GM06990 (cell line): Measurements from ENCODE around the gene IGFL1.
"Not testable (repeated sequence)": the region's sequence is repeated elsewhere in the genome, so short reads cannot be mapped to it uniquely, and the experiment has no call there.

Experiments
- DNase-seq: peaks from one replicate; pipeline ENCODE4 v3.0.0-alpha.2; 2011; ENCODE audit not compliant: insufficient read length; ENCODE audit errors: extremely low read depth
- H3K27me3 ChIP-seq: replicated peaks from 2 replicates; pipeline ENCODE4 v1.6.0; 2011; ENCODE audit warnings: low read length; ENCODE audit not compliant: control insufficient read depth, insufficient read depth
- H3K36me3 ChIP-seq: 2 replicates; pipeline ENCODE4 v1.5.1; 2011; ENCODE audit warnings: low read length; ENCODE audit not compliant: control insufficient read depth, insufficient read depth
- H3K4me3 ChIP-seq: replicated peaks from 2 replicates; pipeline ENCODE4 v1.5.1; 2011; ENCODE audit warnings: low read depth, mild to moderate bottlenecking, control low read depth, low read length
- TF ChIP-seq, protein P1 (sequence below): IDR thresholded peaks from 2 replicates; pipeline ENCODE4 v1.5.1; 2011; ENCODE audit warnings: low read length, control low read depth, mild to moderate bottlenecking, inconsistent platforms; ENCODE audit not compliant: insufficient read depth, poor library complexity, severe bottlenecking

IGFL1 gene

DNA sequence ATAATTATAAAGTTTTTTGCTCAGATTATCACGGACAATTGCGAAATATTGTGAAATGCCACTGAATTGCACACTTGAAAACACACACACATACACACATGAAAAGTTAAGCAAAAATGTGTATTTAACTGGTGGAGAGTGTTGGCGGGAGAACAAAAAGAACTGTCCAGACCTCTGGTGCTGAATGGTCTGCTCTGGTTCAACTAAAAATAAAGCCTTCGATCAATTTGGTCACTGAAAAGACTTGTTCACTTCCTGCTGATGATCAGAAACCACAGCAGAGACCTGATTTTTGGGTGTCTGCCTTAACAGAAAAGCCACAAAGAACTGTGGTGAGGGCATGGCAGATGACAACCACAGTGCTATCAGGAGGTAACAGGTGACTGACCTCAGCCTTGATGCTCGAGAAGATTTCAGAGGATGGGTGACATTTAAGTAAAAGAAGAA is 4.0 kb upstream of the IGFL1 start:
- no peak for DNase-seq
- peaks cover 1% of the 10 kb centered on the region for H3K27me3 ChIP-seq

DNA sequence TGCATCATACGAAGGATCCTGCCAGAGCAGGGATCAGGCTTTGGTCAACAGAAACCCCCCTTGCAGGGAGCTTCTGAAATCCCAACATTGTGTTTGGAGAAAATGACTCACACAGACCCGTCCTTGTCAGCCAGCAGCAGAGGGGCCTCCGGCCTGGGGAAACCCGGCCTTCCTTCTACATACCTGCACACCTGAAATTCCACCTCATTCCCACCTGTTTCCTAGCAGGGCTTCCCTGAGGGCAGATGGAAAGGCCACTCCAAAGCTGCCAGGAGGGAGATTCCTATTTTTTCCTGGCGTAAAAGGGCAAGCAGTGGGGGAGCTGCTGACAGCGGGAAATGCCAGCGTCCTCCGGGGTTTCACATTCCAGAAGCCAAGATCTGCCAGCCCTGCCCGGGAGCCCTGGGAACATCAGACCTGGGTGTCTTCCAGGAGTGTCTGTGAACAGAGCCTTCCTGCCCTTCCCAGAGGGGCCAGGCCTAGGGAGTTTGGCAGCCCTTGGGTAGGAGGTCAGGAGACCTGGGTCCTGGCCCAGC is 3.0 kb upstream of the IGFL1 start:
- no peak for DNase-seq
- no peaks in the 10 kb centered on the region for H3K36me3 ChIP-seq
- TF ChIP-seq, protein P1, sequence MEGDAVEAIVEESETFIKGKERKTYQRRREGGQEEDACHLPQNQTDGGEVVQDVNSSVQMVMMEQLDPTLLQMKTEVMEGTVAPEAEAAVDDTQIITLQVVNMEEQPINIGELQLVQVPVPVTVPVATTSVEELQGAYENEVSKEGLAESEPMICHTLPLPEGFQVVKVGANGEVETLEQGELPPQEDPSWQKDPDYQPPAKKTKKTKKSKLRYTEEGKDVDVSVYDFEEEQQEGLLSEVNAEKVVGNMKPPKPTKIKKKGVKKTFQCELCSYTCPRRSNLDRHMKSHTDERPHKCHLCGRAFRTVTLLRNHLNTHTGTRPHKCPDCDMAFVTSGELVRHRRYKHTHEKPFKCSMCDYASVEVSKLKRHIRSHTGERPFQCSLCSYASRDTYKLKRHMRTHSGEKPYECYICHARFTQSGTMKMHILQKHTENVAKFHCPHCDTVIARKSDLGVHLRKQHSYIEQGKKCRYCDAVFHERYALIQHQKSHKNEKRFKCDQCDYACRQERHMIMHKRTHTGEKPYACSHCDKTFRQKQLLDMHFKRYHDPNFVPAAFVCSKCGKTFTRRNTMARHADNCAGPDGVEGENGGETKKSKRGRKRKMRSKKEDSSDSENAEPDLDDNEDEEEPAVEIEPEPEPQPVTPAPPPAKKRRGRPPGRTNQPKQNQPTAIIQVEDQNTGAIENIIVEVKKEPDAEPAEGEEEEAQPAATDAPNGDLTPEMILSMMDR: no peak
- peaks cover 1% of the 10 kb centered on the region for H3K27me3 ChIP-seq
- no peak overlapping the region for H3K4me3 ChIP-seq

More for the DNA sequence above, 4.0 kb upstream of the IGFL1 start:
- no peak overlapping the region for H3K4me3 ChIP-seq
- TF ChIP-seq, protein P1: no peak
- no peaks in the 10 kb centered on the region for H3K36me3 ChIP-seq

DNA sequence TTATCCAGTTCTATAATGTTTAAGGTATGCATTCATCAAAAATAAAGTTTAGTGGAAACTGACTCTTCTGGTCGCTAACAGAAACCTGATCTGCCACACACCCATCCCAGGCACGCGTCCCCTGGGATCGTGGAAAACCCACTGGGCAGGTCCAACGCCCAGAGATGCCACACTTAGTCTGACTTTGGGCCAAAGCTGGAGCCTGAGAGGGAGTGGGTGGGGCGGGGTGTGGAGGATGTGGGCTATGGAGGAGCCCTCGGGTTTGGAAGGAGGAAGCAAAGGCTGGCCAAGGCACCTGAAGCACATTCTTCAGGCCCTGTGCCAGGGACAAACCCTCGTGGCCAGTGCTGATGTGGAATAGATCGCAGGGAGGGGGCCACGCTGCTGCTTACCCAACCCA is 2.5 kb downstream of the IGFL1 start:
- peaks cover 1% of the 10 kb centered on the region for H3K27me3 ChIP-seq
- no peaks in the 10 kb centered on the region for H3K36me3 ChIP-seq
- no peak for DNase-seq
- no peak overlapping the region for H3K4me3 ChIP-seq
- TF ChIP-seq, protein P1: no peak

DNA sequence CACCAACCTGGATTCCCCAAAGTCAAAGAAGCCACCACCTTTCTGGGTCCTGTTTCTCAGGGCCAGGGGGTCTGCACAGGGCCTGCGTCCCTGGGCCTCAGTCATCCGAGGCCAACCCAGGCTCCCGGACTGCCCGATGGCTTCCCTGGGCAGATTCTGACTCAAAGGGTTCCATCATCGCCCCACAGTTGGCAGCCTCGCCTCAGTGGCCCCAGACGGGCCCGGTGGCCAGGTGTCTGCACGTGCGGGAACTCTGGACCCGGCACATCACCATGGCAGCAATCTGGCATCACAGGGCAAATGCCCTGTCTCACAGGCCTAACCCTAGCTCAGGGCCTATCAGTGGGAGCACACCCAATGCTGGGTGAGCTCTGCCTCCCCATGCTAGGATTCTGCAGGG is 2.9 kb downstream of the IGFL1 start:
- no peak for DNase-seq

DNA sequence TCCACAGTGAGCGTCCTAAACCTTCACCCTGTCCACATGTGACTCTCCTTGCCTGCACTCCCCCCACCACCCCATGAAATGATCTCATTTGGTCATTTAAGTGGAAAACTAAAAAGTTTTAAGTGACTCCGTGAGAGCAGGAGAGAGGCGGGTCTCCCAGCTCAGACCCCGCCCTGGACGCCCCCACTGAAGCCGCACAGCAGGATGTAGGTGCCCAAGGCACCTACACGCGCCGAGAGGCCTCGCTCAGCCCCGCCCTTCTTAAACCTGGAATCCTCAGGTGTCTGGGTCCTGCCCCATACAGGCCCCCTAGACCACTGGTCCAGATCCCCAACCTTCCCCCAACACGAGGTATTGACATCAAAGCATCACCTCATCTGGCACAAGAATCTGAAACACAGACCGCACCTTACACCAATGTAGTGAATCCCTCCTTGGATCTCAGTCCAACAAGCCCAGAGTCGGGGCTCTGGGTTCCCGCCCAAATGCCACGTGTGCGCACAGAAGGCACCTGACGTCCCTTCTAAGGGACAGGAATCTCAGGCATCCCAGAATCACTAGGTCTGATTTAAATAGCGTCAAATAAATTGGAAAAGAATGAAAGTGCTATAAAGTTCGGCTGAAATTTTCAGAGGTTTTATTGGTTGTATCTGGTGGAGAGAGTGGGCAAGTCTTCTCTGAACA is 3.5 kb downstream of the IGFL1 start:
- no peak overlapping the region for H3K4me3 ChIP-seq
- TF ChIP-seq, protein P1: no peak
- no peaks in the 10 kb centered on the region for H3K36me3 ChIP-seq
- DNase-seq: no peak
- H3K27me3 ChIP-seq: peaks cover 1% of the 10 kb centered on the region

More for the DNA sequence above, 2.9 kb downstream of the IGFL1 start:
- peaks cover 1% of the 10 kb centered on the region for H3K27me3 ChIP-seq
- no peaks in the 10 kb centered on the region for H3K36me3 ChIP-seq
- H3K4me3 ChIP-seq: no peak overlapping the region
- TF ChIP-seq, protein P1: no peak

DNA sequence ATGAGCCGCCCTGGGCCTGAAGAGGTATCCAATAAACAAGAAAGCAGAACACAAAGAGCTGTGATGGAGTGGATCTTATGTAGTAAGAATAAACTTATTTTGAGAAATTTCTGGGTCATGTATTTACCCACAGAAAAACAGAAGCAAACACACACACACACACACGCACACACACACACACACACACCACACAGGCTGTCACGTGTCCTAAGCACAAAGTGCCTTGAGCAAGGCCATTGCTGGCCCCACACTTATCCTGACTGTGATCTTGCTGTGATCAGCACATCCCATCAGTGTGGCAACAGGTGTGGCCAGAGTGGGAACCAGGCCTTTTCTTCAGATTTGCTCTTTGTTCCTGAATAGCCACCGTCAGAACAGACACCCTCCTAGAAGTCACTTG is 4.3 kb downstream of the IGFL1 start:
- H3K27me3 ChIP-seq, H3K36me3 ChIP-seq, H3K4me3 ChIP-seq, DNase-seq: not testable (repeated sequence)

DNA sequence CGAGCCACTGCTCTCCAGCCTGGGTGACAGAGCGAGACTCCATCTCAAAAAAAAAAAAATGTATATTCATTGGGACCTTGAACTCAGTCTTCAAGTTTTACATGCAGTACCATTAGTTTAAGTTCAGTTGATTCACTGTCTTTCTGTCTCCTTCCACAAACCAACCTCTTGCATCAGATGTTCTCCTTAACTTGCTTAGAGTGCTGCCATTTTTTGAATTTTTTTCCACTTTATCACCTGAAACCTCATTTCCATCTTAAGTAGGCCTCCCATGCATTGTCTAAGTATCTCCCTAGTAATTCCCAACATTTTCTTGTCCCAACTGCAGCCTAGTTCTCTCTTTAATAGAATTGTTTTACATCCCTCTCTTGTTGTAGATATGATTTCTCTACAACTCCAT is 8.6 kb downstream of the IGFL1 start:
- H3K27me3 ChIP-seq, H3K36me3 ChIP-seq, DNase-seq, H3K4me3 ChIP-seq: not testable (repeated sequence)
